22Rv1 (cell line): ENCODE measurements around the gene NIF3L1.
"Not testable (repeated sequence)": the region's sequence is repeated elsewhere in the genome, so short reads cannot be mapped to it uniquely, and the experiment has no call there.

ENCODE experiments used
- H3K27ac ChIP-seq: fragments of 450-650 bp; 2 replicates; pipeline ENCODE4 v1.5.1; 2017
- CTCF ChIP-seq: fragments of 450-650 bp; IDR thresholded peaks from 2 replicates; pipeline ENCODE4 v1.5.1; 2017; ENCODE audit warnings: mild to moderate bottlenecking
- ZFX ChIP-seq: fragments of 450-650 bp; IDR thresholded peaks from 2 replicates; pipeline ENCODE4 v1.6.1; 2017; ENCODE audit warnings: antibody characterized with exemption, borderline replicate concordance

NIF3L1 gene

GRCh38 chr2:200877443-200877842 is 11.7 kb upstream of the NIF3L1 start:
- no peak overlapping the region for H3K27ac ChIP-seq
- TF ChIP-seq ZFX = no peak
- no peak for TF ChIP-seq CTCF

GRCh38 chr2:200878289-200878880 is 10.8 kb upstream of the NIF3L1 start:
- no peak overlapping the region for H3K27ac ChIP-seq

GRCh38 chr2:200881715-200882249 is 7.4 kb upstream of the NIF3L1 start:
- not testable (repeated sequence) for H3K27ac ChIP-seq

More at GRCh38 chr2:200878289-200878880, 10.8 kb upstream of the NIF3L1 start:
- TF ChIP-seq CTCF = no peak
- no peak for TF ChIP-seq ZFX

GRCh38 chr2:200899482-200899881 is 10.3 kb downstream of the NIF3L1 start:
- no peak overlapping the region for H3K27ac ChIP-seq
- TF ChIP-seq ZFX = no peak

- no peak overlapping the region for H3K27ac ChIP-seq
- TF ChIP-seq CTCF = peak; percentile 80
- no peak for TF ChIP-seq ZFX
These were observed 12.4 kb downstream of the NIF3L1 start for GRCh38 chr2:200901459-200902072.

- H3K27ac ChIP-seq = no peak overlapping the region
- TF ChIP-seq ZFX (no peak), CTCF (peak; percentile 86)
These were observed 16.6 kb downstream of the NIF3L1 start for GRCh38 chr2:200905618-200906296.

GRCh38 chr2:200909958-200910357 is 20.8 kb downstream of the NIF3L1 start:
- no peak for TF ChIP-seq CTCF
- TF ChIP-seq ZFX = no peak
- no peak overlapping the region for H3K27ac ChIP-seq

GRCh38 chr2:200913654-200914053 is 24.5 kb downstream of the NIF3L1 start:
- TF ChIP-seq ZFX = no peak
- TF ChIP-seq CTCF = no peak
- H3K27ac ChIP-seq = no peak overlapping the region
